PC-9 (cell line): ENCODE measurements around the gene CEP192. TPM values are rescaled to one million over a fixed set of nuclear protein-coding genes. Genes with fewer than 3 reads are reported as not detected.

Source experiments
- BruUV-seq: library from RNA; stranded (reverse); fragments of 400-500 nt; replicated peaks from 2 replicates; lab custom pipeline; 2021; lab: Mats Ljungman, UMichigan
- CTCF ChIA-PET: fragments of 300-600 bp; sonication (Branson Sonifier 250); formaldehyde crosslinking; loops from one replicate; lab custom pipeline; 2022; ENCODE audit warnings: antibody characterized with exemption; lab: Charles Lee
- POLR2A ChIA-PET: fragments of 300-600 bp; sonication (Branson Sonifier 250); formaldehyde crosslinking; loops from one replicate; lab custom pipeline; 2022; ENCODE audit warnings: antibody characterized with exemption; ENCODE audit not compliant: unreplicated experiment; lab: Charles Lee
- DNase-seq, 2 experiments: peaks; one replicate each; pipeline versions ENCODE4 v3.0.0 to v3.0.0-alpha.2; 2015 to 2022; ENCODE audit warnings: mixed read lengths in 1 of 2
- H2AFZ ChIP-seq: fragments of 200-600 bp; sonication (generic); 2 replicates; pipeline ENCODE4 v1.8.1; 2017; ENCODE audit warnings: antibody characterized with exemption
- H3F3A ChIP-seq: fragments of 200-600 bp; sonication (generic); 2 replicates; pipeline ENCODE4 v1.8.1; 2017; ENCODE audit warnings: antibody characterized with exemption, mild to moderate bottlenecking, low read depth; ENCODE audit not compliant: insufficient read depth
- H3K27ac ChIP-seq: fragments of 200-600 bp; sonication (generic); 2 replicates; pipeline ENCODE4 v1.6.1; 2016; ENCODE audit warnings: mixed run types
- H3K27me3 ChIP-seq: fragments of 200-600 bp; sonication (generic); 2 replicates; pipeline ENCODE4 v1.6.1; 2016; ENCODE audit warnings: low read depth, mixed run types; ENCODE audit not compliant: insufficient read depth
- H3K36me3 ChIP-seq: fragments of 200-600 bp; sonication (generic); 2 replicates; pipeline ENCODE4 v1.6.1; 2016; ENCODE audit warnings: low read depth, mixed run types
- H3K4me1 ChIP-seq: fragments of 200-600 bp; sonication (generic); replicated peaks from 2 replicates; pipeline ENCODE4 v1.6.1; 2016; ENCODE audit warnings: mixed run types; ENCODE audit not compliant: insufficient read depth
- H3K4me2 ChIP-seq: fragments of 200-600 bp; sonication (generic); 2 replicates; pipeline ENCODE4 v1.6.1; 2017; ENCODE audit warnings: mixed run types
- H3K4me3 ChIP-seq: fragments of 200-600 bp; sonication (generic); 2 replicates; pipeline ENCODE4 v1.6.1; 2016; ENCODE audit warnings: mixed run types
- H3K79me2 ChIP-seq: fragments of 200-600 bp; sonication (generic); 2 replicates; pipeline ENCODE4 v1.6.1; 2017; ENCODE audit warnings: low read depth, mixed run types
- H3K9me2 ChIP-seq: fragments of 200-600 bp; sonication (generic); 2 replicates; pipeline ENCODE4 v1.8.1; 2017; ENCODE audit warnings: mild to moderate bottlenecking; ENCODE audit not compliant: insufficient read depth
- H3K9me3 ChIP-seq: fragments of 200-600 bp; sonication (generic); 2 replicates; pipeline ENCODE4 v1.8.1; 2016; ENCODE audit warnings: low read depth; ENCODE audit not compliant: insufficient read depth
- H4K20me1 ChIP-seq: fragments of 200-600 bp; sonication (generic); 2 replicates; pipeline ENCODE4 v1.8.1; 2017; ENCODE audit not compliant: insufficient read depth
- EZH2 ChIP-seq: fragments of 200-600 bp; sonication (generic); IDR thresholded peaks from 2 replicates; pipeline ENCODE4 v1.8.0; 2017; ENCODE audit warnings: antibody characterized with exemption, low read depth
- intact Hi-C: fragments of 100-400 bp; cut with micrococcal nuclease; formaldehyde crosslinking; loops from one replicate; pipeline ENCODE4 v1.10.0; 2022; ENCODE audit not compliant: unreplicated experiment
- total RNA-seq: library from RNA; stranded (reverse); gene quantifications from 2 replicates; pipeline ENCODE4 v1.2.3, GENCODE V29; 2021
- TF ChIP-seq, protein P1 (sequence below): fragments of 200-600 bp; sonication (generic); conservative IDR thresholded peaks from 2 replicates; pipeline ENCODE4 v1.6.1; 2017; ENCODE audit warnings: mixed run types, antibody characterized with exemption, mild to moderate bottlenecking, moderate library complexity

Gene CEP192
- total RNA-seq, 1 experiment from 2014 or later: 44.9 TPM

DNA sequence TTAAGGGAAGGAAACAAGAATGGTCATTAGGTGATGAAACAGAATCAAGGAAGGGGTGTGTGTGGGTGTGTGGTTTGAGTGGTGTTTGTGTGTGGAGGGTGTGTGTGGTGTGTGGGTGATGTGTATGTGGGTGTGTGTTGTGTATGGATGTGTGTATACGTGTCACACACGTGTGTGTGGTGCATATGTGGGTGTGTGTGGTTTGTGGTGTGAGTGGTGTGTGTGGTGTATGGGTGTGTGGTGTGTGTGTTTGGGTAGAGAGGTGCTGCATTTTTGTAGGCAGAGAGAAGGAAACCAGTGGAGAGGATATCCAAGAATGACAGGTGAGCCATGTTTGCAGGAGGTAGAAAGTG, 1.1 kb upstream of the CEP192 start:
- H3K9me2 ChIP-seq: no peaks in the 10 kb centered on the region
- intact Hi-C loops: no loop called here
- peak overlapping the region; percentile 95 for H3K4me2 ChIP-seq
- CTCF ChIA-PET: interaction anchor here (0.6 to 1.3 kb wide), 5 partner anchors 15 to 1274 kb away, joined by 3 to 11 read pairs (median 3); no protein-coding TSS in a partner anchor
- peak overlapping the region; percentile 92 for H2AFZ ChIP-seq
- peaks cover 37% of the 10 kb centered on the region for H3K79me2 ChIP-seq
- H4K20me1 ChIP-seq: no peaks in the 10 kb centered on the region; the same call in 1 of the 2 replicates
- H3K9me3 ChIP-seq: no peaks in the 10 kb centered on the region
- H3K4me3 ChIP-seq: peak overlapping the region; percentile 83
- no peak for DNase-seq
- H3F3A ChIP-seq: peaks cover 50% of the 10 kb centered on the region
- no TSS peak for BruUV-seq
- POLR2A ChIA-PET: interaction anchor here (0.5 to 0.6 kb wide), 2 partner anchors 605 to 652 kb away, joined by 4 read pairs; no protein-coding TSS in a partner anchor
- no peaks in the 10 kb centered on the region for H3K27me3 ChIP-seq
- peak overlapping the region; percentile 77 for H3K27ac ChIP-seq
- peaks cover 9% of the 10 kb centered on the region; the same call in 1 of the 2 replicates for H3K36me3 ChIP-seq
- peaks cover 26% of the 10 kb centered on the region for H3K4me1 ChIP-seq
- TF ChIP-seq, protein P1, sequence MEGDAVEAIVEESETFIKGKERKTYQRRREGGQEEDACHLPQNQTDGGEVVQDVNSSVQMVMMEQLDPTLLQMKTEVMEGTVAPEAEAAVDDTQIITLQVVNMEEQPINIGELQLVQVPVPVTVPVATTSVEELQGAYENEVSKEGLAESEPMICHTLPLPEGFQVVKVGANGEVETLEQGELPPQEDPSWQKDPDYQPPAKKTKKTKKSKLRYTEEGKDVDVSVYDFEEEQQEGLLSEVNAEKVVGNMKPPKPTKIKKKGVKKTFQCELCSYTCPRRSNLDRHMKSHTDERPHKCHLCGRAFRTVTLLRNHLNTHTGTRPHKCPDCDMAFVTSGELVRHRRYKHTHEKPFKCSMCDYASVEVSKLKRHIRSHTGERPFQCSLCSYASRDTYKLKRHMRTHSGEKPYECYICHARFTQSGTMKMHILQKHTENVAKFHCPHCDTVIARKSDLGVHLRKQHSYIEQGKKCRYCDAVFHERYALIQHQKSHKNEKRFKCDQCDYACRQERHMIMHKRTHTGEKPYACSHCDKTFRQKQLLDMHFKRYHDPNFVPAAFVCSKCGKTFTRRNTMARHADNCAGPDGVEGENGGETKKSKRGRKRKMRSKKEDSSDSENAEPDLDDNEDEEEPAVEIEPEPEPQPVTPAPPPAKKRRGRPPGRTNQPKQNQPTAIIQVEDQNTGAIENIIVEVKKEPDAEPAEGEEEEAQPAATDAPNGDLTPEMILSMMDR: no peak
- TF ChIP-seq EZH2: no peak

DNA sequence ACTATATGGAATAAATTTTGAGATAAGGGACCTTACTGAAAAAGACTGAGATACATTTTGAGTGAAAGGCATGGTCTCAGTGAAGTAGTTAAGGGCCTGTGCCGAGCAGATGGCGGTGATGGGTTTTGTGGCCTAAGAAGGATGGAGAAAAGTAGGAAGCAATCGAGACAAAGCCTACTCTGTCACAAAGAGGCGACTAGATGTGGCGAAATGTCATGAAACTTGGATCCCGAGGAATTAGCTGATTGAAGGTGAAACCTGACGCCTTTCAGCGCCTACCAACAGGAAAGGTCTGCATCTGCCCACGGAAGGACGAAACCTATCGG, 558 bp upstream of the CEP192 start:
- DNase-seq: peak in 1 of 2 experiments; percentile 72
- no peaks in the 10 kb centered on the region for H3K9me2 ChIP-seq
- H3K27me3 ChIP-seq: no peaks in the 10 kb centered on the region
- H3K36me3 ChIP-seq: peaks cover 9% of the 10 kb centered on the region; the same call in 1 of the 2 replicates
- TSS peak; percentile 95 for BruUV-seq
- H3K79me2 ChIP-seq: peaks cover 42% of the 10 kb centered on the region
- peak overlapping the region; percentile 77 for H3K27ac ChIP-seq
- no peak for TF ChIP-seq EZH2
- TF ChIP-seq, protein P1: no peak
- peaks cover 49% of the 10 kb centered on the region for H3F3A ChIP-seq
- peaks cover 26% of the 10 kb centered on the region for H3K4me1 ChIP-seq
- peak overlapping the region; percentile 83 for H3K4me3 ChIP-seq
- no peaks in the 10 kb centered on the region for H3K9me3 ChIP-seq
- no peaks in the 10 kb centered on the region for H4K20me1 ChIP-seq
- peak overlapping the region; percentile 92 for H2AFZ ChIP-seq
- CTCF ChIA-PET: interaction anchor here (0.6 to 1.3 kb wide), 4 partner anchors 16 to 1275 kb away, joined by 3 to 11 read pairs (median 4); no protein-coding TSS in a partner anchor
- H3K4me2 ChIP-seq: peak overlapping the region; percentile 95
- POLR2A ChIA-PET: interaction anchor here (0.6 to 1.2 kb wide), 18 partner anchors 9 to 1156 kb away, joined by 3 to 29 read pairs (median 5); partner anchors contain the start of genes AFG3L2, CEP76, PRELID3A and PSMG2
- intact Hi-C loops: no loop called here

DNA sequence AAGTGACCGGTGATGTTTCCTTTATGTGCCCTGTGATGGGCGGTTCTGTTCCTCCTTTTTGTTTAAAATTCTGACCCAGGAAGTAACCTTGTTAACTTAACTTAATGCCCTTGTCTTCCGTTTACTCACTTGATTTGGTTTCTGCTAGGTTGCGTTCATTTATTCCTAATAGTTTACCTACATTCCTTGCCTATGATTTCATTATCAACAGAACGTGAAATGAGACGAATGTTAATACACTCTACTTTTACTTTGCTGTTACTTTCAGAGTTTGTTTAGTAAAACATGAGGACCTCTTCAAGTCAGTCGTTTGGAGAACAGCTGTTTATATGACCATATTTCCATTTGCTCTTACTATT, 638 bp downstream of the CEP192 start:
- Histone ChIP-seq H3K36me3 (peaks cover 8% of the 10 kb centered on the region; the same call in 1 of the 2 replicates), H3K27ac (peak overlapping the region; percentile 79), H3K9me3 (no peaks in the 10 kb centered on the region), H4K20me1 (no peaks in the 10 kb centered on the region), H3K4me1 (peaks cover 26% of the 10 kb centered on the region), H3K4me3 (peak overlapping the region; percentile 83), H3K27me3 (no peaks in the 10 kb centered on the region), H3F3A (peaks cover 41% of the 10 kb centered on the region), H3K79me2 (peaks cover 54% of the 10 kb centered on the region), H3K9me2 (no peaks in the 10 kb centered on the region), H3K4me2 (peak overlapping the region; percentile 88), H2AFZ (peak overlapping the region; percentile 96)
- ChIA-PET CTCF (no interaction called here), POLR2A (no interaction called here)
- intact Hi-C loops: loop anchor here (1.0 kb wide), 1 partner anchor 44 kb away; no protein-coding TSS in a partner anchor
- BruUV-seq: no TSS peak
- peak in 1 of 2 experiments; percentile 68 for DNase-seq
- TF ChIP-seq, protein P1: no peak
- no peak for TF ChIP-seq EZH2
